Activated CD8-positive, alpha-beta T cell treated with anti-CD3 and anti-CD28 coated beads for 36 hours (primary cell): ENCODE measurements around the gene MIS18A. TPM values are rescaled to one million over a fixed set of nuclear protein-coding genes. Genes with fewer than 3 reads are reported as not detected.

Experiments
- ATAC-seq: fragments of 200-7000 bp; cut with Tn5 transposase; one replicate; pipeline ENCODE4 v1.10.0; 2021; ENCODE audit warnings: mild to moderate bottlenecking, moderate library complexity
- CTCF ChIA-PET: fragments of 350-600 bp; sonication (Branson Sonifier 250); formaldehyde crosslinking; loops from one replicate; lab custom pipeline; 2021; ENCODE audit warnings: antibody characterized with exemption; lab: Charles Lee
- POLR2A ChIA-PET: fragments of 350-600 bp; sonication (Branson Sonifier 250); formaldehyde crosslinking; loops from one replicate; lab custom pipeline; 2021; ENCODE audit warnings: antibody characterized with exemption; lab: Charles Lee
- DNase-seq: peaks from one replicate; pipeline ENCODE4 v3.0.0-alpha.2; 2020
- H3K27ac Mint-ChIP-seq: one replicate; pipeline ENCODE4 v1.8.0; 2021; ENCODE audit warnings: mild to moderate bottlenecking, mixed read lengths
- H3K27me3 Mint-ChIP-seq: one replicate; pipeline ENCODE4 v1.8.0; 2021; ENCODE audit warnings: mixed read lengths
- H3K36me3 Mint-ChIP-seq: one replicate; pipeline ENCODE4 v1.8.0; 2021; ENCODE audit warnings: low read depth, mixed read lengths
- H3K4me1 Mint-ChIP-seq: one replicate; pipeline ENCODE4 v1.8.0; 2021; ENCODE audit warnings: low read depth, mixed read lengths
- H3K4me3 Mint-ChIP-seq: one replicate; pipeline ENCODE4 v1.8.0; 2021; ENCODE audit warnings: mild to moderate bottlenecking, moderate library complexity, mixed read lengths
- H3K9me3 Mint-ChIP-seq: one replicate; pipeline ENCODE4 v1.8.0; 2021; ENCODE audit warnings: mixed read lengths
- CTCF ChIP-seq: fragments of 200-600 bp; IDR thresholded peaks from one replicate; pipeline ENCODE4 v1.8.0; 2022; ENCODE audit warnings: antibody characterized with exemption, mild to moderate bottlenecking
- intact Hi-C: fragments of 100-400 bp; cut with micrococcal nuclease; formaldehyde crosslinking; loops from one replicate; pipeline ENCODE4 v1.10.0; 2022
- total RNA-seq, 2 experiments: library from RNA; stranded (reverse); gene quantifications; one replicate each; pipeline ENCODE4 v1.2.3, GENCODE V29; 2021

Gene MIS18A
- total RNA-seq, 2 experiments from 2014 or later, result 34.6 to 35.1 TPM

- H3K9me3 Mint-ChIP-seq, result no peaks in the 10 kb centered on the region
- ChIA-PET POLR2A (no interaction called here), CTCF (interaction anchor here (1.0 kb wide), 1 partner anchor 9 kb away, joined by 3 read pairs; no protein-coding TSS in a partner anchor)
- H3K4me3 Mint-ChIP-seq, result no peak overlapping the region
- TF ChIP-seq CTCF, result no peak
- H3K36me3 Mint-ChIP-seq, result peaks cover 42% of the 10 kb centered on the region
- intact Hi-C loops, result no loop called here
- H3K4me1 Mint-ChIP-seq, result no peaks in the 10 kb centered on the region
- DNase-seq (no peak), ATAC-seq (no peak)
- no peaks in the 10 kb centered on the region for H3K27me3 Mint-ChIP-seq
- H3K27ac Mint-ChIP-seq, result no peak overlapping the region
Measured at GRCh38 chr21:32317726-32318125, 38.9 kb upstream of the MIS18A start.

- intact Hi-C loops, result no loop called here
- no peak for ATAC-seq
- no peak for TF ChIP-seq CTCF
- DNase-seq, result no peak
- POLR2A ChIA-PET, result no interaction called here
- Mint-ChIP-seq H3K9me3 (no peaks in the 10 kb centered on the region), H3K36me3 (peaks cover 45% of the 10 kb centered on the region), H3K27me3 (no peaks in the 10 kb centered on the region), H3K4me3 (no peak overlapping the region), H3K4me1 (peaks cover 6% of the 10 kb centered on the region), H3K27ac (no peak overlapping the region)
- CTCF ChIA-PET, result no interaction called here
Measured at GRCh38 chr21:32316361-32317215, 37.7 kb upstream of the MIS18A start.

GRCh38 chr21:32315511-32316281, 36.8 kb upstream of the MIS18A start:
- DNase-seq, result no peak
- peaks cover 49% of the 10 kb centered on the region for H3K36me3 Mint-ChIP-seq
- peaks cover 13% of the 10 kb centered on the region for H3K4me1 Mint-ChIP-seq
- TF ChIP-seq CTCF, result no peak
- intact Hi-C loops, result no loop called here
- no peaks in the 10 kb centered on the region for H3K27me3 Mint-ChIP-seq
- ChIA-PET POLR2A (no interaction called here), CTCF (no interaction called here)
- H3K27ac Mint-ChIP-seq, result no peak overlapping the region
- no peak for ATAC-seq
- H3K9me3 Mint-ChIP-seq, result no peaks in the 10 kb centered on the region
- H3K4me3 Mint-ChIP-seq, result no peak overlapping the region

- ChIA-PET CTCF (no interaction called here), POLR2A (no interaction called here)
- Mint-ChIP-seq H3K27me3 (no peaks in the 10 kb centered on the region), H3K4me3 (no peak overlapping the region), H3K9me3 (no peaks in the 10 kb centered on the region), H3K4me1 (peaks cover 13% of the 10 kb centered on the region), H3K27ac (no peak overlapping the region), H3K36me3 (peaks cover 52% of the 10 kb centered on the region)
- no peak for TF ChIP-seq CTCF
- DNase-seq (no peak), ATAC-seq (no peak)
- intact Hi-C loops, result no loop called here
Measured at GRCh38 chr21:32314806-32315205, 36.0 kb upstream of the MIS18A start.

- Mint-ChIP-seq H3K4me3 (no peak overlapping the region), H3K27me3 (no peaks in the 10 kb centered on the region), H3K27ac (no peak overlapping the region), H3K4me1 (peaks cover 13% of the 10 kb centered on the region), H3K9me3 (no peaks in the 10 kb centered on the region), H3K36me3 (peaks cover 43% of the 10 kb centered on the region)
- DNase-seq (no peak), ATAC-seq (no peak)
- POLR2A ChIA-PET, result no interaction called here
- TF ChIP-seq CTCF, result no peak
- CTCF ChIA-PET, result no interaction called here
- intact Hi-C loops, result no loop called here
Measured at GRCh38 chr21:32312976-32313375, 34.1 kb upstream of the MIS18A start.
